Epithelial cell of umbilical artery (primary cell): Measurements from ENCODE around the gene PGA4. TPM values are rescaled to one million over a fixed set of nuclear protein-coding genes. Genes with fewer than 3 reads are reported as not detected.

Source experiments
- total RNA-seq: library from RNA; depleted of rRNA; stranded (reverse); fragments of >200 nt; gene quantifications from 2 replicates; pipeline ENCODE4 v1.2.3, GENCODE V29; 2014

Gene PGA4
- total RNA-seq, result not detected in 2 replicates

GRCh38 chr11:61222047-61222446, at the start of gene PGA4:
Gene PGA4, plus strand, starts transcription at chr11:61222347. Its CDS starts 54 bp downstream, at chr11:61222401.

GRCh38 chr11:61202950-61203746, 19.0 kb upstream of the PGA4 start, which contains the start of gene PGA3:
Gene PGA3, plus strand, starts transcription at chr11:61203515. Its CDS starts 50 bp downstream, at chr11:61203565.

GRCh38 chr11:61240875-61241274, 18.7 kb downstream of the PGA4 start, which contains the start of gene PGA5:
Gene PGA5, plus strand, starts transcription at chr11:61241175. Its CDS starts 52 bp downstream, at chr11:61241227.

Other genes starting within 250 kb of the PGA4 start
- not detected in 2 replicates for gene CD5, start 119.9 kb upstream of the PGA4 start, total RNA-seq
- 8.7 and 8.8 TPM in 2 replicates for gene VPS37C, start 60.9 kb upstream of the PGA4 start, total RNA-seq
- not detected in 2 replicates for gene PGA3, start 18.8 kb upstream of the PGA4 start, total RNA-seq
- gene PGA5, start 18.8 kb downstream of the PGA4 start, total RNA-seq, result not detected in 2 replicates
- 1.6 and 2.3 TPM in 2 replicates for gene VWCE, start 73.0 kb downstream of the PGA4 start, total RNA-seq
- gene DDB1, start 110.8 kb downstream of the PGA4 start, total RNA-seq, result 253 and 317 TPM in 2 replicates
- 13.0 and 23.4 TPM in 2 replicates for gene TKFC, start 110.9 kb downstream of the PGA4 start, total RNA-seq
- 27.9 and 31.5 TPM in 2 replicates for gene CYB561A3, start 139.5 kb downstream of the PGA4 start, total RNA-seq
- 15.9 and 21.0 TPM in 2 replicates for gene TMEM138, start 140.0 kb downstream of the PGA4 start, total RNA-seq
- gene TMEM216, start 170.2 kb downstream of the PGA4 start, total RNA-seq, result 7.5 and 12.3 TPM in 2 replicates
- 8.4 and 13.1 TPM in 2 replicates for gene CPSF7, start 207.6 kb downstream of the PGA4 start, total RNA-seq
- 30.1 and 66.3 TPM in 2 replicates for gene SDHAF2, start 207.8 kb downstream of the PGA4 start, total RNA-seq